HEK293T (cell line): ENCODE results near the gene ASB3.

Experiments used
- ARNT ChIP-seq: fragments of 450-650 bp; IDR thresholded peaks from 2 replicates; pipeline ENCODE4 v1.6.1; 2017; ENCODE audit warnings: mild to moderate bottlenecking
- BHLHE40 ChIP-seq: fragments of 450-650 bp; IDR thresholded peaks from 2 replicates; pipeline ENCODE4 v1.6.1; 2016; ENCODE audit warnings: mild to moderate bottlenecking, moderate library complexity, borderline replicate concordance
- CTBP1 ChIP-seq: fragments of 450-650 bp; IDR thresholded peaks from 2 replicates; pipeline ENCODE4 v1.6.1; 2016; ENCODE audit warnings: borderline replicate concordance
- ELF4 ChIP-seq: fragments of 450-650 bp; IDR thresholded peaks from 2 replicates; pipeline ENCODE4 v1.6.1; 2017; ENCODE audit warnings: antibody characterized with exemption
- FOXK2 ChIP-seq: fragments of 450-650 bp; IDR thresholded peaks from 2 replicates; pipeline ENCODE4 v1.6.1; 2016; ENCODE audit warnings: mild to moderate bottlenecking
- FOXM1 ChIP-seq: fragments of 450-650 bp; IDR thresholded peaks from 2 replicates; pipeline ENCODE4 v1.6.1; 2017; ENCODE audit warnings: mild to moderate bottlenecking, borderline replicate concordance
- HDGF ChIP-seq: fragments of 450-650 bp; IDR thresholded peaks from 2 replicates; pipeline ENCODE4 v1.6.1; 2017; ENCODE audit warnings: antibody characterized with exemption, borderline replicate concordance
- NFRKB ChIP-seq: fragments of 450-650 bp; IDR thresholded peaks from 2 replicates; pipeline ENCODE4 v1.6.1; 2016; ENCODE audit warnings: mild to moderate bottlenecking, moderate library complexity
- SP1 ChIP-seq: fragments of 450-650 bp; IDR thresholded peaks from 2 replicates; pipeline ENCODE4 v1.6.1; 2017
- SUZ12 ChIP-seq: fragments of 450-650 bp; IDR thresholded peaks from 2 replicates; pipeline ENCODE4 v1.6.1; 2016; ENCODE audit warnings: mild to moderate bottlenecking
- TARDBP ChIP-seq: fragments of 450-650 bp; IDR thresholded peaks from 2 replicates; pipeline ENCODE4 v1.6.1; 2016
- ZNF384 ChIP-seq: fragments of 450-650 bp; IDR thresholded peaks from 2 replicates; pipeline ENCODE4 v1.6.1; 2016

GRCh38 chr2:53629001-53629400 lies 157.8 kb downstream of the ASB3 start:
- TF ChIP-seq ARNT (no peak), FOXK2 (no peak), SP1 (no peak), ELF4 (no peak), SUZ12 (no peak), NFRKB (no peak), FOXM1 (no peak), ZNF384 (no peak), TARDBP (no peak), HDGF (no peak), CTBP1 (no peak), BHLHE40 (no peak)
